ENCODE measurements around the gene TP53BP2.

DNA sequence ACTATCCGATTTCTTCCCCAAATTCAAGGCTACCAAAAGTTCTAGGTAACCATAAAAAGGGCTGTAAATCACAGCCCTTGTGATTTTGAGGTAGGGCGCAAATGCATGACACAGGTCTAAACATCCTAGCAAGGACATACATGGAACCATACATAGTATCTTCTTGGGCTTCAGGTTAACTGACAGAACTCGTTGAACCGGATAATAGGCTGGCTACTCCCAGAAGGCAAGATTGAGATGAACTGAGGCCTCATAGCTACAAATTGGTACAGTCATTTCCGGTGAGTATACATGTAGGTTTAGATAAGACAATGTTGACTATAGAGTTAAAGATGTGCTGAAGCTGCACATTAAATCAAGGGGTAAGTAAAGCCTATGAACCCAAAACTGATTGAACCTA is 27.3 kb upstream of the TP53BP2 start:
- TF ChIP-seq, protein P1, sequence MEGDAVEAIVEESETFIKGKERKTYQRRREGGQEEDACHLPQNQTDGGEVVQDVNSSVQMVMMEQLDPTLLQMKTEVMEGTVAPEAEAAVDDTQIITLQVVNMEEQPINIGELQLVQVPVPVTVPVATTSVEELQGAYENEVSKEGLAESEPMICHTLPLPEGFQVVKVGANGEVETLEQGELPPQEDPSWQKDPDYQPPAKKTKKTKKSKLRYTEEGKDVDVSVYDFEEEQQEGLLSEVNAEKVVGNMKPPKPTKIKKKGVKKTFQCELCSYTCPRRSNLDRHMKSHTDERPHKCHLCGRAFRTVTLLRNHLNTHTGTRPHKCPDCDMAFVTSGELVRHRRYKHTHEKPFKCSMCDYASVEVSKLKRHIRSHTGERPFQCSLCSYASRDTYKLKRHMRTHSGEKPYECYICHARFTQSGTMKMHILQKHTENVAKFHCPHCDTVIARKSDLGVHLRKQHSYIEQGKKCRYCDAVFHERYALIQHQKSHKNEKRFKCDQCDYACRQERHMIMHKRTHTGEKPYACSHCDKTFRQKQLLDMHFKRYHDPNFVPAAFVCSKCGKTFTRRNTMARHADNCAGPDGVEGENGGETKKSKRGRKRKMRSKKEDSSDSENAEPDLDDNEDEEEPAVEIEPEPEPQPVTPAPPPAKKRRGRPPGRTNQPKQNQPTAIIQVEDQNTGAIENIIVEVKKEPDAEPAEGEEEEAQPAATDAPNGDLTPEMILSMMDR (IDR thresholded peaks at IDR 0.05 in 4 of 5, conservative IDR thresholded peaks at IDR 0.05 in 1 of 5) = no peak
- no peak for TF ChIP-seq POLR2A (IDR thresholded peaks at IDR 0.05)

All from gastrocnemius medialis (tissue), 4 donors.